HUES48 (cell line): ENCODE results near the gene ZNF266.

Experiments
- H3K27ac ChIP-seq: one replicate; pipeline ENCODE4 v1.7.0; 2013; ENCODE audit warnings: low read depth, low read length, inconsistent platforms
- H3K27me3 ChIP-seq: 2 replicates; pipeline ENCODE4 v1.6.1; 2013; ENCODE audit warnings: mild to moderate bottlenecking, low read length; ENCODE audit not compliant: control insufficient read depth, insufficient read depth
- H3K36me3 ChIP-seq: 2 replicates; pipeline ENCODE4 v1.6.1; 2013; ENCODE audit warnings: low read length; ENCODE audit not compliant: control insufficient read depth, insufficient read depth
- H3K4me1 ChIP-seq: 2 replicates; pipeline ENCODE4 v1.6.1; 2013; ENCODE audit warnings: mild to moderate bottlenecking, low read length; ENCODE audit not compliant: control insufficient read depth, insufficient read depth
- H3K4me3 ChIP-seq: 2 replicates; pipeline ENCODE4 v1.5.1; 2013; ENCODE audit warnings: mild to moderate bottlenecking, low read depth, low read length
- H3K9ac ChIP-seq: 2 replicates; pipeline ENCODE4 v1.6.1; 2013; ENCODE audit warnings: mild to moderate bottlenecking, low read depth, low read length, moderate library complexity
- H3K9me3 ChIP-seq: 2 replicates; pipeline ENCODE4 v1.6.1; 2013; ENCODE audit warnings: low read length; ENCODE audit not compliant: control insufficient read depth, insufficient read depth

ZNF266 gene

DNA sequence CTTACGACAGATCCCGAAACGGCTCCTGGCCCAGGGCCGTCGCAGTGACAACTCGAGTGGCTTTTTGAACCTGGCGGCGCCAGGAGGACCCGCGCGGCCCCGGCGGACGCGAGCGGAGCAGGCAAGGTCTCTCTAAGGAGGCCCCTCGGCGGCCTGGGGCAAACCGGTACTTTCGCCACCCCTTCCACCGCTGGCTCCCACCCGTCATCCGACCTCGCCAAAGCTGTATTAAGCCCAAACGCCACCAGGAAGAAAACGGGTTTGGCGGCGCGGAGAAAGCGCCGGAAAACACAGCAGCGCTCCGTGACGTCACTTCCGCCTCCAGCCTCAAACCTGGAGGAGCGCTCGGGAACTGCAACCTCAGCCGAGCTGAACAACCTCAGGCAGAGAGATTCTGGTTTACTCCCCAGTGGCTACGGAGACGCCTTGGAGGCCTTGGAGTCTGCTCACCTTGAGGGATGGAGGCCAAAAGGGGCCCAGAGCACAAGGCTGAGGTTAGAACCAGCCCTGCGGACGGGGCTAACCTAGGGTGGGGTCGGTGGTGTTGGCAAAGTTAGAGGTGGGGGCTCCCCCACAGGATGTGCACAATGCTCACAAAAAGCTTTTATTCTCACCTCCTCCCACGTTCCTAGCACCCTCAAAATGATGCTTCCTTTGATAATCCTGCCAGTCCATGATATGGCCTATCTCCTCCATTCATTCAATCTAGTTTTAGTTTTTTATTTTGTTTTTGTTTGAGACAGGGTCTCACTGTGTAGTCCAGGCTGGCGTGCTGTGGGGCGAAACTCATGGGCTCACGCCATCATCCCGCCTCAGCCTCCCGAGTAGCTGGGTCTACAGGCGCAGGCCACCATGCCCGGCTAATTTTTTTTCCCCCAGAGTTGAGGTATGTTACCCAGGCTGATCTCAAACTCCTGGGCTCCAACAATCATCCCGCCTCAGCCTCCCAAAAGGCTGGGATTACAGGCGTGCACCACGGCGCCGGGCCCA lies at the start of gene ZNF266:
TSS of gene ZNF266 (minus strand) at position 295 of the 990 bp plus-strand sequence. CDS start 15,484 bp downstream, outside the sequence.
- H3K4me1 ChIP-seq: peaks cover 4% of the 10 kb centered on the region; the same call in 1 of the 2 replicates

DNA sequence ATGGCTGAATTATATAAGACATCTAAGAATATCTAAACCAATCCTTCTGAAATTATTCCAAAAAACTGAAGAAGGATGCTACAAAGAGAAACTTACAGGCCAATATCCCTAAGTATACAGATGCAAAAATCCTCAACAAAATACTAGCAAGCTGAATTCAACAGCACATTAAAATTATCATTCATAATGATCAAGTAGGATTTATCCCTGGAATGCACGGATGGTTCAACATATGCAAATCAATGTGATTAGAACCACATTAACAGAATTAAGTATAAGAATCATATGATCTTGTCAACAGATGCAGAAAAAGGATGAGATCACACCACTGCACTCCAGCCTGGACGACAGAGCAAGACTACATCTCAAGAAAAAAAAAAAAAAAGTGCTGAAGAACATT lies 49.8 kb upstream of the ZNF266 start:
- Histone ChIP-seq H3K4me3 (no peak overlapping the region), H3K4me1 (no peaks in the 10 kb centered on the region), H3K9me3 (peaks cover 63% of the 10 kb centered on the region), H3K36me3 (peaks cover 8% of the 10 kb centered on the region; the same call in 1 of the 2 replicates), H3K27ac (no peak overlapping the region), H3K9ac (no peak overlapping the region), H3K27me3 (no peaks in the 10 kb centered on the region)

More for the DNA sequence above, at the start of gene ZNF266:
- H3K9me3 ChIP-seq: peaks cover 20% of the 10 kb centered on the region
- H3K9ac ChIP-seq: peak within 1 kb of the TSS; percentile 86
- peaks cover 10% of the 10 kb centered on the region for H3K36me3 ChIP-seq
- peak within 1 kb of the TSS; percentile 76 for H3K27ac ChIP-seq
- no peaks in the 10 kb centered on the region for H3K27me3 ChIP-seq
- H3K4me3 ChIP-seq: peak within 1 kb of the TSS; percentile 94

DNA sequence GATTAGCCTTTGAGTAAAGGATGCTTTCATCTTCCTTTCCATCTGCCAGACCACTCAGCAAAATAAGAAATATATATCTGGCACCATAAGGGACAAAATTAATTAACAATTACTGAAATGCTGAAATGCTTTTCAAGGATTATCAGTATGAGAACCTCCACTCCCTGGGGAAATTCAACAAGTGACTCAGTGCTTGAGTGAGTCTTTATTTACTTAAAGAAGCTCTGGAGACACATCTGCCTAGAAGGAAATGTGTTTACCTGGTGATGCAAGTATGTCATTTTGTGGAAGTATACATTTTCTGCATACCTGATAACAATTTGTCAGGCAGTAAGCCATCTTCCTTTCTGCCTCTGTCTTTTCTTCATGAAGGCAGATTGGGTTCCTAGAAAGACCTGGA lies 39.6 kb upstream of the ZNF266 start:
- H3K36me3 ChIP-seq: peaks cover 37% of the 10 kb centered on the region
- no peaks in the 10 kb centered on the region for H3K4me1 ChIP-seq
- no peak overlapping the region for H3K27ac ChIP-seq
- H3K4me3 ChIP-seq: no peak overlapping the region
- H3K9ac ChIP-seq: no peak overlapping the region
- H3K9me3 ChIP-seq: peaks cover 97% of the 10 kb centered on the region
- no peaks in the 10 kb centered on the region for H3K27me3 ChIP-seq

DNA sequence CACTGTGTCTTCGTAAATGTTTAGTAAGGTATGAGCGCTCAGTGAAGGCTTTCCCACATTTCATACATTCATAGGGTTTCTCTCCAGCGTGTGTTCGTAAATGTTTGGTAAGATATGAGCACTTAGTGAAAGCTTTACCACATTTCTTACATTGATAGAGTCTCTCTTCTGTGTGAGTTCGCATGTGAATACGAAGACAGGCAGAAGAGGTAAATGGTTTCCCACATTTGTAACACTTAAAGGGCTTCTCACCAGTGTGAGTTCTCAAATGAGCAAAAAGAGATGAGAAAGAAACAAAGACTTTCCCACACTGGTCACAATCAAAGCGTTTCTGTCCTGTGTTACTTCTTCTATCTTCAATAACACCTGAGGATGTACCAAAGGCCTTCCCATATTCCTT lies 31.8 kb upstream of the ZNF266 start:
- no peak overlapping the region for H3K9ac ChIP-seq
- no peaks in the 10 kb centered on the region for H3K4me1 ChIP-seq
- no peak overlapping the region for H3K4me3 ChIP-seq
- no peak overlapping the region for H3K27ac ChIP-seq
- peaks cover 98% of the 10 kb centered on the region for H3K9me3 ChIP-seq
- H3K36me3 ChIP-seq: peaks cover 46% of the 10 kb centered on the region
- no peaks in the 10 kb centered on the region for H3K27me3 ChIP-seq

DNA sequence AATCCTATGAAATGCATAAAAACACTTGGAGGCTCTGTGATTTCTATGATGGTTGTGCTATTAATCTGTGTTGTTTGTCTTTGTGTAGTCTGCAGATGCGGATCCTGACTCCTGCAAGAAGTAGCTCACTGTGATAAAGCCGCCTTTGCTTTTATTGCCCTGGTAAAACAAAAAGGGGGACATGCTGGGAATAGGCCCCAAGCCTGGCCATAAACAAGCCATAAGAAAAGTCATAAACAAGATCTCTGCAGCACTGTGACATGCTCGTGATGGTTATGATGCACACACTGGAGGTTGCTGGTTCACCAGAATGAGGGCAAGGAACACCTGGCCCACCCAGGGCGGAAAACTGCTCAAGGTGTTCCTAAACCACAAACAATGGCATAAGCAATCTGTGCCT lies 26.6 kb upstream of the ZNF266 start:
- Histone ChIP-seq H3K27ac (no peak overlapping the region), H3K9ac (no peak overlapping the region), H3K4me3 (no peak overlapping the region), H3K9me3 (peaks cover 96% of the 10 kb centered on the region), H3K27me3 (no peaks in the 10 kb centered on the region), H3K36me3 (peaks cover 8% of the 10 kb centered on the region), H3K4me1 (no peaks in the 10 kb centered on the region)

DNA sequence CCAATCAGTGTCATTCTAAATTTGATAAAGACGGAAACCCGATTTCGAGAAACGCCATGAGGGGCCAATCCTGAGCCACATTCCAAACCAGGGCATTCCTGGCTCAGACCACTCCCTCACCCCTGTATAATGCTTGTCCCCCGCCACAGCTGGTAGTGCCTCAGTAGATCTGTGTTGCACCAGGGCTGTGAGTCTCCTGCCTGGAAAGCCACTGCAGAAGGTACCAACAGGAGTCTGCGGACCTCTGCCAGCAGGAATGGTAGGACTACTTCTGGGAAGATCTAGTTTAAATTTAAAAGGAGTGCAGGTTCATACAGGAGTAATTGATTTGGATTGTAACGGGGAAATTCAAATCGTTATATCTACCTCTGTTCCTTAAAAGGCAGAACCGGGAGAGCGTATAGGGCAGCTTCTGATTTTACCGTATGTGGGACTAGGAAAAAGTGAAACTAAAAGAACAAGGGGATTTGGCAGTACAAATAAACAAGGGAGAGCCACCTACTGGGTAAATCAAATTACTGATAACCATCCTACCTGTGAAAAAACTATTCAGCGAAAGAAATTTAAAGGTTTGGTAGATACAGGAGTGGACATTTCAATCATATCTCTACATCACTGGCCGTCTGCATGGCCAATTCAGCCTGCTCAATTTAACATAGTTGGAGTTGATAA lies 20.8 kb upstream of the ZNF266 start:
- Histone ChIP-seq H3K36me3 (no peaks in the 10 kb centered on the region), H3K4me3 (no peak overlapping the region), H3K27me3 (no peaks in the 10 kb centered on the region), H3K4me1 (no peaks in the 10 kb centered on the region), H3K9ac (no peak overlapping the region), H3K27ac (no peak overlapping the region), H3K9me3 (peaks cover 92% of the 10 kb centered on the region)

DNA sequence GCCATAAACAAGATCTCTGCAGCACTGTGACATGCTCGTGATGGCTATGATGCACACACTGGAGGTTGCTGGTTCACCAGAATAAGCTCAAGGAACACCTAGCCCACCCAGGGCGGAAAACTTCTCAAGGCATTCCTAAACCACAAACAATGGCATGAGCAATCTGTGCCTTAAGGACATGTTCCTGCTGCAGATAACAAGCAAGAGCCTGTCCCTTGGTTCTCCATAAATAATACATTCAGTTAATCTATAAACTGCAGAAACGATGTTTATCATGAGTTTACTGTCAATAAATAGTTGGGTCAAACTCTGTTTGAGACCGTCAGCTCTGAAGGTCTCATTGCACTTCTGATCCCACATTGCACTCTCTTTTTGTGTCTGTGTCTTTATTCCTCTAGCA lies 18.6 kb upstream of the ZNF266 start:
- Histone ChIP-seq H3K4me3 (no peak overlapping the region), H3K9me3 (peaks cover 95% of the 10 kb centered on the region), H3K4me1 (no peaks in the 10 kb centered on the region), H3K9ac (no peak overlapping the region), H3K27ac (no peak overlapping the region), H3K27me3 (no peaks in the 10 kb centered on the region), H3K36me3 (no peaks in the 10 kb centered on the region)

DNA sequence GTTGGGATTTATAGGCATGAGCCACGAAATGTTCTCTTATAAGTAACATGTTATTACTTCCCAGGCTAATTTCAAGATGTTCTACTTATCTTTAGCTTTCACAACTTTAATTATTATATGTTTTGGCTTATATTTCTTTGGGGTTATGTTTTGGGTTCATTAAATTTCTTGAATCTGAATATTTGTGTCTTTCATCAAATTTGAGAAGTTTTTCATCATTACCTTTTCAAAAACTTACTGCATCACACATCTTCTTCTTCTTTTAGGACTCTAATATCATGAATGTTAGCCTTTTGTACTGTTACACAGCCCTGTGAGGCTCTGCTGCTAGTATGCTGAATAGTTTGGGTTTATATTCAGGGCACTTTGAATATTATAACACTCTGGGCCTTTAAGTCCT lies 9.7 kb upstream of the ZNF266 start:
- Histone ChIP-seq H3K4me3 (no peak overlapping the region), H3K4me1 (no peaks in the 10 kb centered on the region), H3K9ac (no peak overlapping the region), H3K27me3 (no peaks in the 10 kb centered on the region), H3K9me3 (peaks cover 78% of the 10 kb centered on the region), H3K36me3 (no peaks in the 10 kb centered on the region), H3K27ac (no peak overlapping the region)

DNA sequence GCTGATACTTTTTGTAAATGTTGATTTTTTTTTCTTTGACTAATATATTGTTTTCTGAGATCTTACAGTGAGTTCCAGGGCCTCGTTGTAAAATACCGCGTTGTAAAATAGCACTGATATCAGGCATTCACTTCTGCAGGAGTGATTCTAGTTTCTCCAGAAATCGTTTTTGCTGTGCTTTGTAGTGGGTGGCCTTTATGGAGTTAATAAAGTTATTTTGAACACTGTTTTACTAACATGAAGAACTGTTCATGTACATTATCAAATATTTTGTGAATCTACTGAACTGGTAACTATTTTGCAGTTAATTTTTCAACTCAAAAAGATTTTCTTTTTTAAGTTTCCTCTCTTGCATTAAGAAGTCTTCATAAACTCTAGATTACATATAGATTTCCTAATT lies 985 bp upstream of the ZNF266 start:
- H3K9me3 ChIP-seq: peaks cover 23% of the 10 kb centered on the region
- peaks cover 10% of the 10 kb centered on the region for H3K36me3 ChIP-seq
- H3K4me1 ChIP-seq: peaks cover 4% of the 10 kb centered on the region; the same call in 1 of the 2 replicates
- H3K4me3 ChIP-seq: peak overlapping the region; percentile 94
- H3K27me3 ChIP-seq: no peaks in the 10 kb centered on the region
- H3K9ac ChIP-seq: no peak overlapping the region
- H3K27ac ChIP-seq: no peak overlapping the region

DNA sequence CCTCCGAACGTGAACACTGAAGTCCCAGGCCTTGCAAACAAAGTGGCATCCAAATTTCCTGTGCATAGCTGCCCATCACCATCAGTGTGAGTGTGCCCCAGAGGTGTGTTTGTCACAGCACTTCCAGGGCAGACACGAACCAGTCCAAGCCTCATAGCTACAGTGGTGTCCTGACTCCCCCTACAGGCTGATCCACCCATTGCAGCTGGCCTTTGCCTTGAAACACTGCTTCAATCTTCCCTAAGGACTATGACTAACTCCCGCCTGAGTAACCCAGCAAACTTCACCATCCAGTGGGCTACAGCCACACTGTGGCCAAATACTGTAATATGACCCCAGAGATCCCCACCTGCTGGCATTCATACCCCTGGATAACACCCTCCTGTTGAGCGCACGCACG lies 3.9 kb downstream of the ZNF266 start:
- no peak overlapping the region for H3K4me3 ChIP-seq
- H3K36me3 ChIP-seq: peaks cover 10% of the 10 kb centered on the region
- H3K9me3 ChIP-seq: no peaks in the 10 kb centered on the region
- no peak overlapping the region for H3K9ac ChIP-seq
- peaks cover 4% of the 10 kb centered on the region; the same call in 1 of the 2 replicates for H3K4me1 ChIP-seq
- no peak overlapping the region for H3K27ac ChIP-seq
- no peaks in the 10 kb centered on the region for H3K27me3 ChIP-seq

DNA sequence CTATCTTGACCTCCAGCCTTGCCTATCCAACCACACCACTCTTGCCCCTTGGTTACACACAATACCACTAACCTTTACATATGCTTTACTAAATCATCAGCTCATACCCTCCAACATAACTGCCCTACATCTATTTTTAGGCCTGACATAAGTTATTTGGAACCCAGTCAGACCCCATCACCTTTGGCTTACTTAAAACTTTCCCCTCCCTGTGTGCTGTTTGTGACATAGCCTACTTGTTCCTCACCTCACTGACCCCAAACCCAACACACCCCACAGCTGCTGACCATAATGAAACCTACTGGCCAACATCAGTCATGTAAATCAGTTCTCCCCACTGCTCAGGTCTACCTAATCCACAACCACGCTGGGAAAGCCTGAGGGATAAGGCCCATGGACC lies 4.9 kb downstream of the ZNF266 start:
- no peaks in the 10 kb centered on the region for H3K9me3 ChIP-seq
- H3K4me3 ChIP-seq: no peak overlapping the region
- peaks cover 13% of the 10 kb centered on the region for H3K36me3 ChIP-seq
- no peaks in the 10 kb centered on the region for H3K27me3 ChIP-seq
- H3K9ac ChIP-seq: no peak overlapping the region
- H3K27ac ChIP-seq: no peak overlapping the region
- H3K4me1 ChIP-seq: peaks cover 4% of the 10 kb centered on the region; the same call in 1 of the 2 replicates
